NT2/D1 (cell line): ENCODE measurements around the gene ATP8B4.

Source experiments
- SUZ12 ChIP-seq: IDR thresholded peaks from 2 replicates; pipeline ENCODE4 v1.6.1; 2011; ENCODE audit not compliant: insufficient read length, insufficient read depth; ENCODE audit errors: extremely low read depth
- ZNF274 ChIP-seq: IDR thresholded peaks from 2 replicates; pipeline ENCODE4 v1.6.1; 2011; ENCODE audit warnings: mild to moderate bottlenecking, low read depth, low read length

- TF ChIP-seq SUZ12 (no peak), ZNF274 (no peak)
Observed at GRCh38 chr15:49900903-49901235, 218.2 kb downstream of the ATP8B4 start.
